Endothelial cell of umbilical vein (primary cell): ENCODE data around the gene USP17L22.
"Not testable (repeated sequence)": the region's sequence is repeated elsewhere in the genome, so short reads cannot be mapped to it uniquely, and the experiment has no call there.

Source experiments
- CTCF ChIP-seq, 2 donors: IDR thresholded peaks; 1 replicate in 1 of 2; 2 replicates in 1 of 2; pipeline ENCODE4 v1.5.1; 2011; ENCODE audit warnings: low read length in 2 of 2, mild to moderate bottlenecking in 2 of 2, moderate library complexity in 2 of 2, control low read depth in 1 of 2, inconsistent platforms in 1 of 2, low read depth in 1 of 2; ENCODE audit not compliant: insufficient read depth in 1 of 2; ENCODE audit errors: extremely low read depth in 1 of 2
- EZH2 ChIP-seq: IDR thresholded peaks from 2 replicates; pipeline ENCODE4 v1.6.1; 2012; ENCODE audit warnings: borderline replicate concordance, low read depth, mild to moderate bottlenecking, moderate library complexity, low read length, inconsistent platforms; ENCODE audit not compliant: severe bottlenecking
- FOS ChIP-seq: IDR thresholded peaks from 2 replicates; pipeline ENCODE4 v1.6.1; 2011; ENCODE audit warnings: mild to moderate bottlenecking, low read length, moderate library complexity, borderline replicate concordance; ENCODE audit not compliant: insufficient read depth
- JUN ChIP-seq: IDR thresholded peaks from 2 replicates; pipeline ENCODE4 v1.6.1; 2011; ENCODE audit warnings: borderline replicate concordance, low read depth; ENCODE audit not compliant: insufficient read length, insufficient read depth
- MAX ChIP-seq: IDR thresholded peaks from 2 replicates; pipeline ENCODE4 v1.6.1; 2011; ENCODE audit not compliant: insufficient read depth, insufficient read length
- MYC ChIP-seq: IDR thresholded peaks from one replicate; pipeline ENCODE4 v1.6.1; 2011; ENCODE audit warnings: mild to moderate bottlenecking, low read depth, low read length
- POLR2A ChIP-seq: IDR thresholded peaks from 2 replicates; pipeline ENCODE4 v1.6.1; 2012; ENCODE audit warnings: low read depth, mild to moderate bottlenecking, control low read depth, low read length
- POLR2AphosphoS5 ChIP-seq: IDR thresholded peaks from 2 replicates; pipeline ENCODE4 v1.6.1; 2012; ENCODE audit warnings: low read depth, mild to moderate bottlenecking, control low read depth, low read length, moderate library complexity; ENCODE audit not compliant: insufficient read depth

DNA sequence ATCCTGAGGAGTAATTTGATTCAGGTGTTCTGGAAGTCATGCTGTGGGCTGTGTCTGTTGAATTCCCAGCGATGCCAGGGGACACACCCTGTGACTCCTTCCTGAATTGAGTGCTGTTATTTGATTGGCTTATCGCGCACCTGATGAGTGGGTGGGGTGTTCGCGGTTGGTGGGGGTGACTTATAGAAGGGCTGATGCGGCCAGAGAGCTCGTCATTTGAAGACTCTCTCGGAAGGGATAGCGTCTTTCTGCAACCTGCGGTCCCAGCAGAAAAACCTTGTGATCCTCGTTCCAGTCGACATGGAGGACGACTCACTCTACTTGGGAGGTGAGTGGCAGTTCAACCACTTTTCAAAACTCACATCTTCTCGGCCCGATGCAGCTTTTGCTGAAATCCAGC lies 9.6 kb upstream of the USP17L22 start, which contains the start of gene USP17L20:
- TF ChIP-seq CTCF (IDR thresholded peaks at IDR 0.05; ENCODE audit: extremely low read depth in 1 of 2, insufficient read depth in 1 of 2, low read depth in 1 of 2, low read length in 2 of 2); EZH2; MAX; POLR2A; JUN; POLR2AphosphoS5; FOS; MYC: not testable (repeated sequence)
